Activated CD4-positive, alpha-beta T cell treated with anti-CD3 and anti-CD28 coated beads, Interleukin-2, Interleukin-6, amounts not matched to agents 100 ng/mL and 50 ng/mL, durations not matched to agents 16 hours and 8 hours (primary cell): ENCODE measurements around the gene C2orf68.
"Not testable (repeated sequence)": the region's sequence is repeated elsewhere in the genome, so short reads cannot be mapped to it uniquely, and the experiment has no call there.

Source experiments
- DNase-seq: peaks from one replicate; pipeline ENCODE4 v3.0.0-alpha.2; 2020

The C2orf68 gene

DNA sequence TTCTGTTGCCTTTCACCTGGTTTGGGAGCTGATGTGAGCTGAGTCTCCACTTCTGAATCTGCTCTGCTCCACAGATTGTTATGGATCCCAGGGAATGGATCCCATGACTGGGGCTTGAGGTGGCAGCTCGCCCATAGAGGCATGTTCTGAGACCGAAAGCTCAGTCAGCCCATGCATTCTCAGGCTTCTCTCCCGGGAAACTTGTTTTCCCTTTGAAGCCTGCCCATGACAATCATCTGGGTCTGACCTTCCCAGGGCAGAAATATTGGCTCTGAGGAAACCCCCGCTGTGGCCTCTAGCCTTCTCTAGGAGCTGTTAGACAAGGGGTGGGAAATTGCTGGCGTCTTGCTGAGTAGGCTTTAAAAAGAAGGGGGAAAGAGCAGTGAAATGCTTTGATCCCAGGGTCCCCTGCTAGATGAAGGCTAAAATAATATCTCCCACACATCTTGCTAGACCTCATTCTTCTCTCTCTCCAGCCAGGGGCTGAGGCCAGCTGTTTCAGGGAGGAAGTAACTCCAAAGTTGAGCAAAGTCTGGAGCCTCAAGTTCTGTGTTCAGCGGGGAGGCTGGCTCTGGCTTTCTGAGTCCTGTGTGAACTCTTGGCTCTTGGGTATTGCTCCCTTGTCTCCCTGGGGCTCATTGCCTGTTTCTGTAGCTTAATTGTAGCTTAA, 32.5 kb downstream of the C2orf68 start:
- DNase-seq: no peak

DNA sequence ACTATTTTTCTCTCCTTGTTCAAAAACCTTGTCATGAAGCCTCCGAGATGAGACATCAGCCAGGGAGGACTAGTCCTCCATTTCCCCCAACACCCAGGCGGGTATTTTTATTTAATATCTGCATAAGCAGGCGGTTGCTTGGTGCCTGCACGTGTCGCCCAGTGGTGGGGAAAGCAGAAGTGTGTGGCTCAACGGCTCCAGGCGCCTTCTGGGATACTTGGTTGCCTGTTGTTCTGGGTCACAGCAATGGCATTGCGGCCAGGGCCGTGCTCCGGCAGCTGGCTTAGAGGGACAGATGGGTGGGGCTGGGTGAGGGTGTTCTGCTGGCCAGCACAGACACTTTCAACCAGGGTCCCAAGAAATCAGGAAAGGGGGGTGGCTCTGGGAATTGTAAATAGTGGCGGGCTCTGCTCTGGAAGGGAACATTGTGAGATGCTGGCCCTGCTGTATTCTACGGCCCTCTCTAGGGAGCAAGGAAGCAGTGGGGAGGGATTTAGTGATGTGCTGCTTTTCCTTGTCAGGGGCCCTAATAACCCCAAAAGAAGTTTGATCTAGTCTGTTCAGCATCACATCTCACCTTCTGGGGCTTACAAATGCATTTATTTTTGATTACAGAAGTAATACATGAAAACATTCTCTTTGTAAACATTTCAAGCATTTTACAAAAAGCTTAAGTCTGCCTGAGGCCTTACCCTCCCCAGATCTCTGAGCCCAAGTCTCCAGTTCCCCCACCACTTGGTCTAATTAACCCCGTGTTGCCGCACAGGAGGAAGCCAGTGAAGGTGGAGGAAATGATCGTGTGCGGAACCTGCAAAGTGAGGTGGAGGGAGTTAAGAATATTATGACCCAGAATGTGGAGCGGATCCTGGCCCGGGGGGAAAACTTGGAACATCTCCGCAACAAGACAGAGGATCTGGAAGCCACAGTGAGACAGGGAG, 33.4 kb downstream of the C2orf68 start:
- no peak for DNase-seq

DNA sequence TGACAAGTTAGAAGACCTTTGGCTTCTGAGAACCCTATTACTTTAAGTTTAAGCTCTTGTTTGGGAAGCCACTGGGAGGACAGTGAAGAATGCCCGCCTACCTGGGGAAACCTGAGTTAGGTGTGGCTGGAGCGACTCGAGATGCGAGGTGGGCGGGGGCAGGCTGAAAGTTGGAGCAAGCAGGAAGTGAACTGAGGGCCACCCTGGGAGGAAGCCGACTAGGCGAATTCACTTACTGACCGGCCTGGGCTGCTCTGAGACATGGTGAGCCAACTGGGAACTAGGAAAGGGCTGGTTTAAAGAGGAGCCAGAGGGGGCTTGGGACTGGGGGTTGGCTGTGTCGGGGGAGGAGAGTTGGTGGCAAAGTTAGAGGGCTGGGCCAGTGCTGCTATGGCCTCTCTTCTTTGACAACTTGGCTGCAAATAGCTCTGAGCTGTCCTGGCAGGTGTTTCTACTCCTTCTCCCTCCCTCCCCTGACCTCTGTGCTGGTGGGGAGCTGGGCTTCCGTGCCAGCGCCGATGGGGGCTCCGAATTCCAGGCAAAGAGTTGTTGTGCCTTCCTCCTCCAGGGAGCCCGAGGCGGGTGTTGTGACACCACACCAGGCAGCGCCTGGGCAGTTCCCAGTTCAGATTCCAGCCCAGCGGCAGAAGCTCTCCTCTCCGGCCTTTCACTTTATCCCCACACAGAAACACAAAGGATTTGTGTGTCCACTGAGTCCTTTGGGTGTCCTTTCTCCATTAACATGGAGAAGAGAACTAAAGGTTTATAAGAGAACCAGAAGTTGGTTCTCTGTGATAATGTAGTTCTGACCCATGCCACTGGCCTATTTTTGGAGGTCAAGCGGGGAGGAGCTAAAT, 34.3 kb downstream of the C2orf68 start, which contains the start of gene VAMP8:
VAMP8 (plus strand) TSS at position 201 of the 857 bp plus-strand sequence; CDS start at position 262, 61 bp downstream.
- DNase-seq: peak; percentile 71

DNA sequence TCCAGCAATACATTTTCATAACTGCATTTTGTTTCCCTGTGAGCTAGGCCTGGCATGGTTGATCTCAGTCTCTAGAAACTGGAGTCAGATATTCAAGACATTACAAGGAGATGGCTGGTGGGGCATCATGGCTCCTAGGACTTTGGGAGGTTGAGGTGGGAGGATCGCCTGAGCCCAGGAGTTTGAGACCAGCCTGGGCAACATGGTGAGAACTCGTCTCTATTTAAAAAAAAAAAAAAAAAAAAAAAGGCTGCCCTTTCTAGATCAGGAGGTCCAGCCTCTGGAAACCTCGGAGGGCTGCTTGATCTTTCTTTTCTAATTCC, 34.8 kb downstream of the C2orf68 start:
- no peak for DNase-seq

DNA sequence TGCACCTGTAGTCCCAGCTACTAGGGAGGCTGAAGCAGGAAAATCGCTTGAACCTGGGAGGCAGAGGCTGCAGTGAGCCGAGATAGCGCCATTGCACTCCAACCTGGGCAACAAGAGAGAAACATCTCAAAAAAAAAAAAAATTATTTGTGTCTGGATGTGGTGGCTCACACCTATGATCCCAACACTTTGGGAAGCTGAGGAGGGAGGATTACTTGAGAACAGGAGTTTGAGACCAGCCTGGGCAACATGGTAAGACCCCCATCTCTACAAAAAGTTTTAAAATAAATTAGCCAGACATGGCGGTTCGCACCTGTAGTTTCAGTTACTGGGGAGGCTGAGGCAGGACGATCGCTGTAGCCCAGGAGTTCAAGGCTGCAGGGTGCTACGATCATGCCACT, 36.1 kb downstream of the C2orf68 start:
- no peak for DNase-seq

DNA sequence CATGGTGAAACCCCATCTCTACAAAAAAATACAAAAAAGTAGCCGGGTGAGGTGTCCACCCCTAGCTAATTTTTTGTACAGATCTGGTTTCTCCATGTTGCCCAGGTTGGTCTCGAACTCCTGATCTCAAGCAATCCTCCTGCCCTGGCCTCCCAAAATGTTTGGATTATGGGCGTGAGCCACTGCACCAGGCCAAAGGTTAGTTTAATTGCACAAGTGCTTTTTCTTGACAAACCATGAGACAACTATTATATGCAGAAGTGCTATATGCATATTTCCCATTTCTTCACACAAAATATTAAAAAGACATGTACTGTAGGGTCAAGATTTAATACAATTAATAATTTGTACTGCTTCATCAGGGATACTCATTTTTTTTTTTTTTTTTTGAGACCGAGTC, 45.6 kb downstream of the C2orf68 start:
- DNase-seq: no peak

DNA sequence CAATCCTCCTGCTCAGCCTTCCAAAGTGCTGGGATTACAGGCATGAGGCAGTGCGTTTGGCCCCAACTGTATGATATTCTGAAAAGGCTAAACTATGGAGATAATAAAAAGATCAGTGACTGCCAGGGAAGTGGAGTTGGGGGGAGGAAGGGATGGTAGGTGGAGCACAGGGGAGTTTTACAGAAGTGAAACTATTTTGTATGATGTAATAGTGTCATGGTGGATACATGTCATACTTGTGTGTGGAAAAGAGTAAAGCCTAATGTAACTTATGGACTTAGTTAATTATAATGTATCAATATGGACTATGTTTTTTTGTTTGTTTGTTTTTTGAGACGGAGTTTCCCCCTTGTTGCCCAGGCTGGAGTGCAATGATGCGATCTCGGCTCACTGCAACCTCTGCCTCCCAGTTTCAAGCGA, 47.7 kb downstream of the C2orf68 start:
- DNase-seq: no peak

DNA sequence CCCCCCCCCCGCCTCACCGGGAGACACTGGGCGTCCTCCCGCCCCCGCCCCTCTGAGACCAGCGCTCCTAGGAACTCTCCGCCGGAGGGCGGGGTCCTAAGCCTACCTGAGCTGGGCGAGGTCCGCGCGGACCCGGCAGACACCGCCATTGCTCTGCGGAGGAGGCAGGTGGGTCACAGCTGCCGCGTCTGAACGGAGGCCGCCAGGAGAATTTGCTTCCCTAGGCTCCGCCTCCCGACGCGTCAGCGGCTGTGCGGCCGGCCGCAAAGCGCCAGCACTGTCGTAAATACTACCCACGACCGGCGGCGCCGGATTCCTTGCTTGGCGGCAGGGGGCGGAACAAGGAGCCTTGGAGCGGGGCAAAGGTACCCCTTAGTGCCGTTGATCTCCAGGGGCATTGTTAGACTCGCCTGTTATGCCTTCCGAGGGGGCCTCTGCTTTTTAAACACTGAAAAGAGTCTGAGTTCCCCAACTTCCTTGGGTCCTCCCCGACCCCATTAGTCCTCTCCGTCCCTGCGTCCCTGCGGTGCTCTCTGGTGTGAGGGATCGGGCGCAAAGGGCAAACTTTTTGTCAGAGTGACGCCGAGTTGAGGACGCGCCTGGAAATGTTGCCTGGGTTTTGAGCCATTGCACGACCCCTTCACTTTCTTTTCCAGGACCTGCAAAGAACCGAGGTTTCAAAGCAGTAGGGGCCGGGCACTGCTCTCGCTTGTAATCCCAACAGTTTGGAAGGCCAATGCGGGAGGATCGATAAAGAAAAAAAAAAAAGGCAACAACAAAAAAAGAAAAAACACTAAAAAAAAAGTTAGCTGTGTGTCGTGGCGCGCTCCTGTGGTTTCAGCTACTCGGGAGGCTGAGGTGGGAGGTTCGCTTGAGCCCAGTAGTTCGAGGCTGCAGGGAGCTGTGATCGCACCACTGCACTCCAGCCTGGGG, 50.3 kb downstream of the C2orf68 start, which contains the start of gene GGCX:
GGCX (minus strand) TSS at position 214 of the 933 bp plus-strand sequence; CDS start at position 149, 65 bp downstream.
- DNase-seq: peak; percentile 98

DNA sequence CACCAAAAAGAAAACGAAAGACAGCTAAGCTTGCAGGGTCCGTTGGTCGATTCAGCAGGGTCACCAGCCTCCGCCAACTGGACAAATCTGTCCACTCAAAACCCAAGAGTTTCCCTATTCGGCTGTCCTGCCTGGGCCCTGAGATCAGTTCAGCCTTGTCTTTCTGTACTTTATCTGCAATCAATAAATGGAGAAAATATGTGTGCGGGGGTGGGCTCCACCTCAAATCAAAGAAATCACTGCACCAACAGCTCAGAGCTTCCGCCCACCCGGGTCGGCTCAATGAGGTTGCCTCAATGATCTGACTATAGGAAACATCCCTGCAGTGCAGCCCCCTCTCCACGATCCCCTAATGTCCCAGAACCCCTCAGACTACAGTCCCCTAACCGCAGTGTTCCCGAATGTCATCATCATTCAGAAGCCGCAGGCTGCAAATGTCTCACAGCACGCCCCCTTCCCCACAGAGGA, 51.0 kb downstream of the C2orf68 start:
- no peak for DNase-seq

DNA sequence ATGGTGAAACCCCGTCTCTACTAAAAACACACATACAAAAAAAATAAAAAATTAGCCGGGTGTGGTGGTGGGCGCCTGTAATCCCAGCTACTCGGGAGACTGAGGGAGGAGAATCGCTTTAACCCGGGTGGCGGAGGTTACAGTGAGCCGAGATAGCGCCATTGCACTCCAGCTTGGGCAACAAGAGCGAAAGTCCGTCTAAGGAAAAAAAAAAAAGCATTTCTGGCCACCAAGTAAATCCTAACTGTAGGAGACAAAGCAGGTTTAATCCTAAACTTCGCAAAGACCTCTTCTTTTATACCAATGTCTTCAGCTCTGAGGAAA, 51.5 kb downstream of the C2orf68 start:
- not testable (repeated sequence) for DNase-seq

DNA sequence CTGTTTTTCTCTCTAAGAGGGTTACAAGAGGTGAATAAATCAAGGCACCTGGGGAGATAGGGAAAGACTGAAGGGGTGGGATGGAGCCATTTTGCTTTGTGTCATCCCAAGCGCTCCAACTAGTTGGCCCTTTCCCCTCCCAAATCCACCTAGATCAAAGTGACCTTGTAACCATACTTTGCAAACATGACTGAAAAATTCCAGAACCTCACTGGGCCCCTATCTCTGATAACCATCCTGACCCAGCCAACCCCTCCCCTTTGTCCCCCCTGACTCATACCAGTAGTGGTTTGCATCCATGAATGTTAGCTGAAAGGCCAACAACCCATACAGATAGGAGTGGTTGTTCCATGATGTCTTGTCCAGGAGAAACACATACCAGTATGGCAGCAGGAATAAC, 53.7 kb downstream of the C2orf68 start:
- no peak for DNase-seq

DNA sequence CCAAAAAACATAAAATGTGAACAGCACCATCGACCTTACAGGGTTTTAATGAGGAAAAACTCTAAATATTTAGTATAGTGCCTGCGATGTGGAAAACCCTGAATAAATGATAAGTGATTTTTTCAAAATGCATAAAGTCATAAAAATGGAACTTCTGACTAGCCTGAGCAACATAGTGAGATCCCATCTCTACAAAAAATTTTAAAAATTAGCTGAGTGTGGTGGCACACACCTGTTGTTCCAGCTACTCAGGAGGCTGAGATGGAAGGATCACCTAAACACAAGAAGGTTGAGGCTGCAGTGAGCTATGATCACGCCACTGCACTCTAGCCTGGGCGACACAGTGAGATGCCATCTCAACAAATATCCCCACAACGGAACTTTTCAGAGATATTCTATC, 54.7 kb downstream of the C2orf68 start:
- no peak for DNase-seq
